ENCODE data around the gene THRB. TPM values are rescaled to one million over a fixed set of nuclear protein-coding genes. Genes with fewer than 3 reads are reported as not detected.

THRB gene
- total RNA-seq, 2 experiments from 2014 or later: not detected

DNA sequence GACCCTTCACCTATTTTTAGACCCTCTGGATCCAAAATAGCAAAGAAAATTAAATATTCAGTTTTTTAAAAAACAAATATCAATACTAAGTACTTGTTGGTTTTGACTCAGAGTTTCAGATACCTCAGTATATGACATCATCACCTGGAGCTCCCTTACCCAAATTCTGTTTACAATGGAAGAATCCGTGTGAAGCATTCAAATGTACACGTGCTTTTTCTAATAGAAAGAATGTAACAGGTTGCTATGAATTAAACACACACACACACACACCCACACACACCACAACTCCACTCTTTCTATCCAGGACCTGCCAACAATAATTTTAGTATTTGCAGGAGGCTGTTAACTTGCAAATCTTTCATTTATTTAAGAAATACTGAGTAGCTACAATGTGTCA, 221.8 kb downstream of the THRB start:
- no peaks in the 10 kb centered on the region for H3K9me3 Mint-ChIP-seq
- H3K27ac Mint-ChIP-seq: no peak overlapping the region
- no peak overlapping the region for H3K4me3 Mint-ChIP-seq
- no peaks in the 10 kb centered on the region for H3K4me1 Mint-ChIP-seq
- DNase-seq: no peak
- peaks cover 11% of the 10 kb centered on the region for H3K27me3 Mint-ChIP-seq
- no peaks in the 10 kb centered on the region for H3K36me3 Mint-ChIP-seq

DNA sequence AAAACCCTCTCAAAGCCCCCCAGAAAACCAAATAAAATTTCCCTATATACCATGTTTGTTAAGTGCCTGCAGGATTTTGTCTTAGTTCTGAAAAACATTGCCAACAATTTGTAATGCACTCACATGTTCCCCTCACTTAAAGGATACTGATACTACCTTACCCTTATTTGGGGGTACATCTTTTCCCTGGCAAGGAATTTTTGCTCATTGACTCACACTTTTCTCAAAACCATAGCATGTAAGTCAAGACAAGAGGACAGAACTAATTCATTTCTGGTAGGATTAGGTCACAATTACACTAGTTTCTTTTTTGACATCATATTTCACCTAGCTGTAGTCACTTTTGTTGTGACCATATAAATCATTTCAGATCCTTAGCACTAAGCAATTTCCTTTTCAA, 222.2 kb downstream of the THRB start:
- Mint-ChIP-seq H3K27ac (no peak overlapping the region), H3K9me3 (no peaks in the 10 kb centered on the region), H3K4me1 (no peaks in the 10 kb centered on the region), H3K27me3 (peaks cover 11% of the 10 kb centered on the region), H3K4me3 (no peak overlapping the region), H3K36me3 (no peaks in the 10 kb centered on the region)
- no peak for DNase-seq

DNA sequence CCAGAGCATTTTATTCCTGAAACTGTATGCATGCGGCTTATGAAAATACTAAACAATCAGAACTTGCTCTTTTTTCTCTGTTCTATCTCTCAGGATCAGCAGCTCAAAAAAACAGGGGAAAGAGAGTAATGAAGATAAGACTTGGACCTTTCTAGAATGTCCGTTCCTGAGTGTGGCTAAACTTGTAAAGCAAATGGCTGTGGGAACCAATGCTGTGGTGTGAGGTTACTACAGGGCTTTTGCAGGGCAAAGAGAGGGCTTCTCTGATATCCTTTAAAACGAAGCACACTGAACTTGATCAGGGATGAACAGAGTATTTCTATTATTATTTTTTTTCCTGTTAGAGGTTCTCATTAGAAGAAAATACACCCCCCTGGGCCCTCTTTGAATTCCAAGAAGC, 223.4 kb downstream of the THRB start:
- Mint-ChIP-seq H3K4me3 (no peak overlapping the region), H3K27ac (no peak overlapping the region), H3K9me3 (no peaks in the 10 kb centered on the region), H3K27me3 (peaks cover 8% of the 10 kb centered on the region), H3K4me1 (no peaks in the 10 kb centered on the region), H3K36me3 (no peaks in the 10 kb centered on the region)
- no peak for DNase-seq

DNA sequence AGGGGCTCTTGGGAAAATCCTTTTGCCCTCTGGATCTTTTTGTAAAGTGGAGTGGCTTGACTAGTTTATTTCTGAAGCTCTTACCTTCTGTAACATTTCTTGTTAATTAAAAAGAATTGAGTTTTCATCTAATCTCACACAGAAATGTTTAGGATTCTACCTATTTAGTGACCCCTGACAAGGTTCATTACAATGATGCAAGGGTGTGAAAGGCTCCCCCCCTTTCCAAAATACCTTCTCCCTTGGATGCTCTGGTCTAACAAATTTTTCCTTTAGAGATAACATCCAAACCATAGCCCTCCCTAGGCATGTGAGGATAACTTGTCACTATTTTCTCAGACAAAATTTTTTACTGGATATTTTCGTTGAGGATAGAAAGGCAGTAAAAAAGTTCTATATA, 223.9 kb downstream of the THRB start:
- Mint-ChIP-seq H3K9me3 (no peaks in the 10 kb centered on the region), H3K27ac (no peak overlapping the region), H3K27me3 (peaks cover 8% of the 10 kb centered on the region), H3K4me1 (no peaks in the 10 kb centered on the region), H3K36me3 (no peaks in the 10 kb centered on the region), H3K4me3 (no peak overlapping the region)
- no peak for DNase-seq

DNA sequence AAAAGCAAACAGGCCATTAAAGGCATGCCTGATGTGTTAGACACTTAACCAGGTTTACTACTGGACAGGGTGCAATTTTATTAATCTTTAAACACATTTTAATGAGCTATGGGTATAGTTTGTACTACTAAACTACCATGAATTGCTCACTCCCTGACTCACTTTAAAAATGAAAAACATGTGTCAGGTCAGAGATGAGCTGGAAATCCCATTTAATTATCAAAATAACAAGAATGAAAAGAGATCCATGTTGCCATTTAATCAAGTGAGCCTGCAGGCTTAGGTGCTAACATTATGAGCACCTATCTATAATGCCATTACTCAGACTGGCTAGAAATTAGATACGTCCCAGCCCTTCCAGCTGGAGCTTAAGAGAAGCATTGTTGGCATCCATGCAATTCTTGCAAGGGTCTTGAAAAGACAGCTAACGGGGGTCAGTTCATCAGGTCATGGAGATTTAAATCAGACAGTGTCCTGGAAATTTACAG, 224.4 kb downstream of the THRB start:
- H3K4me3 Mint-ChIP-seq: no peak overlapping the region

DNA sequence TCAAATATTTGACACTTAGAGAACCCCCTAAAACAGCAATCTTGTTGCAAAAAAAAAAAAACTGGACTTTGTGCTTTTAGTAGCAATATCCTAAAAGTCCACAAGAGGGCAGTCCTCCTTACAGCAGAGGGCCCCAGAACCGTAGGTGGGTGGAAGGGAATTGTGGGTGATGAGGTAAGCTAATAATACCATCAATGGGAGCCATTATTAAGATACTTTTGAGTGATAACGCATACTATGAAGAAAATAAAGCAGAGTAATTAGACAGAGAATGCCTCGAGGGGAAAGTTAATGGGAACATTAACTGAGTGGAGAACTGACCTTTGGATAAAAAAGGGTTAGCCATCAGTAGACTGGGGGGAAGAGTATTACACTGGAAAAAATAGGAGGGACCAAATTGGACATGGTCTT, 229.9 kb downstream of the THRB start:
- peaks cover 3% of the 10 kb centered on the region for H3K9me3 Mint-ChIP-seq
- H3K27me3 Mint-ChIP-seq: peaks cover 9% of the 10 kb centered on the region
- no peaks in the 10 kb centered on the region for H3K36me3 Mint-ChIP-seq
- H3K27ac Mint-ChIP-seq: no peak overlapping the region
- DNase-seq: peak; percentile 1
- H3K4me3 Mint-ChIP-seq: no peak overlapping the region
- no peaks in the 10 kb centered on the region for H3K4me1 Mint-ChIP-seq

More for the DNA sequence above, 224.4 kb downstream of the THRB start:
- DNase-seq: no peak
- no peaks in the 10 kb centered on the region for H3K36me3 Mint-ChIP-seq
- no peaks in the 10 kb centered on the region for H3K4me1 Mint-ChIP-seq
- H3K9me3 Mint-ChIP-seq: no peaks in the 10 kb centered on the region
- no peak overlapping the region for H3K27ac Mint-ChIP-seq
- H3K27me3 Mint-ChIP-seq: peaks cover 8% of the 10 kb centered on the region

DNA sequence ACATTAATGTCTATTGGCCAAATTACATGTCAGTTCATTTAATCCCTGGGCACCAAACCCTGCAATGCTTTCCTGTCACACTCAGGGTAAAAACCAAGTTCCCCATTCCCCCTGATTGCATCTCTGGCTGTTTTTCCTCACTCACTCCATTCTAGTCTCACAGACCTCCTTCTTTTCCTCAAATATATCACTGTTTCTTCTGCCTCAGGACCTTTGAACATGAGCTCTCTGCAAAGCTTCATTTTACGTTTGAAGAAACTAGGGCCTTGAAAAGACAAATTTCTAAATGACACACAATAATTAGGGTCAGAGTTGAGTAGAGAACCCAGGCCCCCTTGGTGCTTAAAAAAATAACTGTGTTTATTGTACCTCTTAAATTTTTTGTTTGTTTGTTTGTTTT, 230.6 kb downstream of the THRB start:
- no peak for DNase-seq
- no peaks in the 10 kb centered on the region for H3K4me1 Mint-ChIP-seq
- H3K27ac Mint-ChIP-seq: no peak overlapping the region
- peaks cover 3% of the 10 kb centered on the region for H3K9me3 Mint-ChIP-seq
- H3K36me3 Mint-ChIP-seq: no peaks in the 10 kb centered on the region
- H3K4me3 Mint-ChIP-seq: no peak overlapping the region
- H3K27me3 Mint-ChIP-seq: peaks cover 9% of the 10 kb centered on the region

DNA sequence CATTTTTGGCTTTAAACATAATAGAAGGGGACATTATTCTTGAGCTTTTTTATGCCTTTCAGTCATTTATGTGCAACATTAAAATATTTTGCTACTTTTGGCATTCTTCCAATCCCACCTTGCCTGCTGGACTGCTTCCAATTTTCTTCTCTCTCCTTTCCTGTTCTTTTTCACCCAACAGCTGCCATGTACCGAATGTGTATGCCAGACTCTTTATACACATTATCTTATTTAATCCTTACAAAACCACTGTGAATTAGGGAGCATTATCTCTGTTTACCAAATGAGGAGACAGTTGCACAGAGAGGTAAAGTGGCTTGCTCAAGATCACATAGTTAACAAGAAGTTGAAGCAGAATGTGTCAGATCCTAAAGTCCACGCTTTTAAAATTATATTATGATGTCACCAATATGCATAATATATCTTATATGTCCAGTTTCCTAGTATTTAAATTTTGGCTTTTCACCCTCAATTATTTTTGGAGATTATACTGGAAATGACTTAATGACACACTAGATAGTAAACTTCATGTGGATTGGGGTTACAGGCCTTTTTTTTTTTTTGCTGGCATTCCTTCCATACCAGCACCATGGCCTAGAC, 231.5 kb downstream of the THRB start:
- Mint-ChIP-seq H3K9me3 (peaks cover 3% of the 10 kb centered on the region), H3K36me3 (no peaks in the 10 kb centered on the region), H3K27ac (no peak overlapping the region), H3K4me3 (no peak overlapping the region), H3K4me1 (no peaks in the 10 kb centered on the region), H3K27me3 (peaks cover 9% of the 10 kb centered on the region)
- DNase-seq: no peak

DNA sequence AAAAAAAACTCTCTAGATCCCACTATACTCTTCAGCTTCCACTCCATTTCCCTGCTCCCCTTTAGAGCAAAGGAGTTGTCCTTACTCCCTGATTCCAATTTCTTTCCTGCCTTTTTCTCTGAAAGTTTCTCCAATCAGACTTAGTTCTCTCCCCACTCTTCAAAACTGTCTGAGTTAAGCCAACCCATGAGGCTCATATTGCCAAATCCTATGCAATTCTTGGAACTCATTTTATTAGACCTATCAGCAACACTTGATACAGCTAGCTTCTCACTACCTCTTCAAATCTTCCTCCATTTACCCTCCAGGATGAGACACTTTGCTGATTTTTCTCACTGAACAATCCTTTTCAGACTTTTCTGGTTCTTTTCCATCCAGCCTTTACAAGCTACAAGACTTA, 233.1 kb downstream of the THRB start:
- no peak for DNase-seq
- Mint-ChIP-seq H3K4me3 (no peak overlapping the region), H3K27me3 (peaks cover 9% of the 10 kb centered on the region), H3K4me1 (no peaks in the 10 kb centered on the region), H3K9me3 (peaks cover 3% of the 10 kb centered on the region), H3K36me3 (no peaks in the 10 kb centered on the region), H3K27ac (no peak overlapping the region)

DNA sequence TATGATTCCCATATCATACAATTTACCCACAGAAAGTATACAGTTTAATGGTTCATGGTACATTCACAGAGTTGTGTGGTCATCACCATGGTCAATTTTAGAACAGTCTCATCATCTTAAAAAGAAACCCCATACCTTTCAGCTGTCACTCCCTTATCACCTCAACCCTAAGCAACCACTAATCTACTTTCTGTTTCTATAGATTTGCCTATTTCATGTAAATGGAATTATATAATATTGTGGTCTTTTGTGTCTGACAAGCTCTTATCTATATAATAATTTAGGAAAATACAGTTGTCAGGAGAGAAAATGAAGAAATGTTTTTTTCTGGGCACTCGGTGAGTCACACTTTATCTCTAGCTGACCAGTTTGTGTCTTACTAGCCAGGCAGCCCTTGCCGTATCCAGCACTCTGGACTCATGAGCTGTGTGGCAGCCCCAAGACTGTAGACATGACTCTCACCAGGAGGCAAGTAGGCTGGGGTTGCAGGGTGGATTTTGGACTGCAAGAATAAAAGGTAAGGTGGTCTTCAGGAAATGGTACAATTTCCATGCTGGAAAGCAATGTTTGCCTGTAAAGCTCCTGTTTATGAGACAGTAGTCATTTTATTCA, 234.6 kb downstream of the THRB start:
- H3K4me3 Mint-ChIP-seq: no peak overlapping the region
- H3K27ac Mint-ChIP-seq: no peak overlapping the region

DNA sequence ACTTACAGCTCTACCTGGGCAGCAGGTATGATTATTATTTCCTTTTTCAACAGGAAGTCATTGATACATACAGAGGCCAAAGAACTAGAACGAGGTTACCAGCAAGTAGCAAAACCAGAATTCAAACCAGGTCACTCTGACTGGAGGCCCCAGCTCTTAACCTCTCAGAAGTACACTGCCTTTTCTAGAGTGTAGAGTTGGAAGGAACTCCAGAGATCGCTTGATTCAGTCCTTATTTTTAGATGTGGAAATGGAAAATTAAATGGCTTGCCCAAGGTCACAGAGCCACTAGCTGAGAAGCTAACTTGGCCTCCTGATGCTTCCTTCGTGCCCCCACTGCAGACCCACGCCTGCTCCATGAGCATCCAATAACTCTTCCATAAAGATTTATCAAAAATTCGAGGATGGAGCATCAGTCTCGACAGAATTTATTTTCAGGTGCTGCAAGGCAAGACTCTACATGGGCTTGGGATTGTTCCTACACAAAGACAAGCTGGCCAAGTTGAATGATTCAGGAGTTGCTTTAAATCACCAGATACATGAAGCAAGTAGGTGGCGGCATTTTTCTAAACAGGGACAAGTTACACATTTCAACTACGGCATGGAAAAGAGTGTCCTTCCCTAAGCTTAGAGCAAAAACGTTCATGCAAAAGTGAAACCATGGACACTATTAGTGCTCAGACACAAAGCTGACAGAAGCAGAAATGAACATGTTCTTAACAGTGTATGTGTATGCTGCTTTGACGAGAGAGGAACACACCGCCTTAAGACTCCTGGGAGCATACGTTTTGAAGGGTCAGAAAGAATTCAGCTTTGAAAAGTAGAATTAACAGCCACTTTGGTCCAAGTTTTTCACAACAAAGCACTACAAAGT, 235.7 kb downstream of the THRB start:
- Mint-ChIP-seq H3K27ac (no peak overlapping the region), H3K4me3 (no peak overlapping the region), H3K27me3 (peaks cover 2% of the 10 kb centered on the region), H3K4me1 (no peaks in the 10 kb centered on the region), H3K36me3 (no peaks in the 10 kb centered on the region), H3K9me3 (no peaks in the 10 kb centered on the region)
- DNase-seq: no peak

More for the DNA sequence above, 234.6 kb downstream of the THRB start:
- H3K36me3 Mint-ChIP-seq: no peaks in the 10 kb centered on the region
- H3K9me3 Mint-ChIP-seq: peaks cover 3% of the 10 kb centered on the region
- H3K4me1 Mint-ChIP-seq: no peaks in the 10 kb centered on the region
- peaks cover 8% of the 10 kb centered on the region for H3K27me3 Mint-ChIP-seq
- no peak for DNase-seq

DNA sequence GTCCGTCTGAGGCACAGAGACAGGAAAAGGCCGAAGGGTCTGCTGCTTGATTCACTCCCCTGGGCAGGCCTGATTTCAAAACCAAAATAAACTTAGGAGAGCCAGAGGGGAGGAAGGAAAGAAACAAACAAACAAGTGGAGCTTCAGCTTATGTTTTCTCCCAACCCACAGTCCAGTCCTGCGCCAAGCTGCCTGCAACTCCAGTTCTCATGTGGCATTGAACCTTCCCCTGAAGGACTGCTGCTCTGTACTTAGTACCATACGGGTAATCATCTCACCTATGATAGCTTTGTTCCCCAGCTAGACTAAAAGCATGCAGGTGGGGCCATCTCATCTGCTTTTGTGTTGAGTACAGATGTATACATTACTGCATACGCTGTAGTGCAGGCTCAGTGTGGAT, 236.4 kb downstream of the THRB start:
- Mint-ChIP-seq H3K27me3 (peaks cover 2% of the 10 kb centered on the region), H3K4me3 (no peak overlapping the region), H3K9me3 (no peaks in the 10 kb centered on the region), H3K36me3 (no peaks in the 10 kb centered on the region), H3K4me1 (no peaks in the 10 kb centered on the region), H3K27ac (no peak overlapping the region)
- DNase-seq: no peak

DNA sequence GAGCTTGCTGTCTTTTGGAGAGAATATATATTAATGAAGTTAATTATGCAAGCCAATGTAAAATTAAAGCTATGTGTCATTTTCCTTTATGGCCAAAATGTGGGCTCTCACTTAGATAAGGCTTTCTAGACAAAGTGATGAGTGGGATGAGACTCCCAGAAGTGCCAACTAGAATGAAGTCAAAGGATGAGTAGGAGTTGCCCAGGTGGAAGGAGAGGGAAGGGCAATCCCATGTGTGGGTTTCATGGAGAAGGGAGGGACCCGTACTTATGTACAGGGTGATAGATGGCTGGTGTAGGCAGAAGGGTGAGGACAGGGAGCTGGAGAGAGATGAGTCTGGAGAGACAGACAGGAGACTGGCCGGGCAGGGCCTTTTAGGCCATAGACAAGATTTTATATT, 239.2 kb downstream of the THRB start:
- DNase-seq: no peak
- Mint-ChIP-seq H3K27ac (no peak overlapping the region), H3K4me1 (no peaks in the 10 kb centered on the region), H3K9me3 (no peaks in the 10 kb centered on the region), H3K27me3 (peaks cover 12% of the 10 kb centered on the region), H3K36me3 (no peaks in the 10 kb centered on the region), H3K4me3 (no peak overlapping the region)

DNA sequence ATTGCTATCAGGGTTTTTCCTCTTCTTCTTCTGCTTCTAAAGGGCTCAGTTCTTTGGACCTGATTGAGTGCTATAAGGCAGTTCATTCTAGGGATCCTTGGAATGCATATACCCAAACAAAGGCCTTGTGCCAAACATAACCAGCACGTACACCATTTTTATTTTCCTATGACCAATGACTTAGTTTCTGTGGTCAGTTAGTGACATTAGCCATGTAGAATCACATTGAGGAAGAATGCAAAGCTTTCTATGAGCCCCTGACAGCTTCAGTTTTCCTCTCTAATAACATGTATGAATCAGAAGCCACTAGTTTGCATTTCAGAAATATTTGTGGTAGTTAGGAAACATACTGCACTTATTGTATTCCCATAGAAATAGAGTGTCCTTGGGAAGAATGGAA, 240.0 kb downstream of the THRB start:
- Mint-ChIP-seq H3K9me3 (no peaks in the 10 kb centered on the region), H3K4me3 (no peak overlapping the region), H3K27ac (no peak overlapping the region), H3K4me1 (no peaks in the 10 kb centered on the region), H3K27me3 (peaks cover 12% of the 10 kb centered on the region), H3K36me3 (no peaks in the 10 kb centered on the region)
- no peak for DNase-seq

DNA sequence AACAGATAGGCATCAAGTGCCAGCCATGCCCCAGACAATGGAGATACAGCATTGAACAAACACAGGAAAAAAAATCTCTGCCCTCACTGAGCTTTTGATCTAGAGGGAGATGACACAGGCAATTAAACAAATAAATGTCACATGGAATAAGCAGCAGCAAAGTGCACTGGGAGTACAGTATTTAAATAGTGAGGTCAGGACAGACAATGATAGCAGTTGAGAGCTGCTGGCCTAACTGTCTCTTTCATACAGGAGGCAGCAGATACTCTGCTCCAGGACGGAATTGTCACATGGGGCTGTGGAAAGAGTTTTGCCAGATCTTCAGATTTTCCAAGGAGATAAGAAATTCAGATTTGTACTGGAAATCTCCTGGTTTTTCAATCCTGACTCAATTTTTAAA, 241.3 kb downstream of the THRB start:
- Mint-ChIP-seq H3K27ac (no peak overlapping the region), H3K27me3 (peaks cover 15% of the 10 kb centered on the region), H3K4me1 (no peaks in the 10 kb centered on the region), H3K9me3 (no peaks in the 10 kb centered on the region), H3K4me3 (no peak overlapping the region), H3K36me3 (no peaks in the 10 kb centered on the region)
- no peak for DNase-seq
